B cell (primary cell): Measurements from ENCODE around the gene SSTR4. TPM values are rescaled to one million over a fixed set of nuclear protein-coding genes. Genes with fewer than 3 reads are reported as not detected.
"Not testable (repeated sequence)": the region's sequence is repeated elsewhere in the genome, so short reads cannot be mapped to it uniquely, and the experiment has no call there.

Experiments used
- ATAC-seq: fragments of 200-7000 bp; cut with Tn5 transposase; one replicate; pipeline ENCODE4 v1.10.0; 2021; ENCODE audit warnings: low read depth, mild to moderate bottlenecking, moderate number of reproducible peaks, moderate library complexity
- CTCF ChIA-PET: fragments of 350-600 bp; sonication (Branson Sonifier 250); formaldehyde crosslinking; loops from one replicate; lab custom pipeline; 2021; ENCODE audit warnings: antibody characterized with exemption, inconsistent platforms; lab: Charles Lee
- POLR2A ChIA-PET: fragments of 350-600 bp; sonication (Branson Sonifier 250); formaldehyde crosslinking; loops from one replicate; lab custom pipeline; 2021; ENCODE audit warnings: antibody characterized with exemption; lab: Charles Lee
- DNase-seq: peaks from one replicate; pipeline ENCODE4 v3.0.0; 2013
- H2AFZ ChIP-seq: 2 replicates; pipeline ENCODE4 v1.6.1; 2012; ENCODE audit warnings: mild to moderate bottlenecking, low read depth, low read length; ENCODE audit not compliant: insufficient read depth, poor library complexity, severe bottlenecking
- H3K27ac ChIP-seq, 2 donors: 1 replicate in 1 of 2; 2 replicates in 1 of 2; pipeline ENCODE4 v1.5.1; 2012 to 2013; ENCODE audit warnings: low read length in 2 of 2, mild to moderate bottlenecking in 2 of 2, moderate library complexity in 1 of 2
- H3K27me3 ChIP-seq, 4 experiments: fragments of 200-600 bp in 1 of 4; sonication (generic) in 1 of 4; replicated peaks in 1 of 4; 1 replicate in 2 of 4; 2 replicates in 2 of 4; pipeline versions ENCODE4 v1.6.1 to v1.7.0; 2013 to 2016; ENCODE audit warnings: low read length in 3 of 4, mild to moderate bottlenecking in 2 of 4, mixed read lengths in 1 of 4, moderate library complexity in 1 of 4; ENCODE audit not compliant: insufficient read depth in 4 of 4, control insufficient read depth in 3 of 4; ENCODE audit errors: control extremely low read depth in 1 of 4
- H3K36me3 ChIP-seq, 2 experiments: replicated peaks in 1 of 2; 1 replicate in 1 of 2; 2 replicates in 1 of 2; pipeline versions ENCODE4 v1.6.1 to v1.7.1; 2013; ENCODE audit warnings: low read length in 1 of 2; ENCODE audit not compliant: insufficient read depth in 2 of 2, control insufficient read depth in 1 of 2; ENCODE audit errors: control extremely low read depth in 1 of 2, extremely low read depth in 1 of 2
- H3K4me1 ChIP-seq, 2 donors: fragments of 200-600 bp in 1 of 2; sonication (generic) in 1 of 2; 1 replicate in 1 of 2; 2 replicates in 1 of 2; pipeline versions ENCODE4 v1.5.1 to v1.6.1; 2013 to 2017; ENCODE audit warnings: low read length in 2 of 2; ENCODE audit not compliant: control insufficient read depth in 2 of 2, insufficient read depth in 2 of 2
- H3K4me2 ChIP-seq: replicated peaks from 2 replicates; pipeline ENCODE3; 2012; ENCODE audit warnings: mild to moderate bottlenecking, low read depth, low read length; ENCODE audit not compliant: poor library complexity, severe bottlenecking
- H3K4me3 ChIP-seq, 5 experiments: fragments of 200-600 bp in 1 of 5; sonication (generic) in 1 of 5; 1 replicate in 3 of 5; 2 replicates in 2 of 5; pipeline versions ENCODE4 v1.5.1 to v1.7.0; 2011 to 2016; ENCODE audit warnings: low read length in 4 of 5, mild to moderate bottlenecking in 4 of 5, low read depth in 2 of 5, control low read depth in 1 of 5, moderate library complexity in 1 of 5; ENCODE audit not compliant: insufficient read depth in 1 of 5; ENCODE audit errors: control extremely low read depth in 1 of 5, extremely low read depth in 1 of 5
- H3K79me2 ChIP-seq: fragments of 200-600 bp; sonication (generic); one replicate; pipeline ENCODE4 v1.6.0; 2016; ENCODE audit warnings: low read length; ENCODE audit not compliant: control insufficient read depth, insufficient read depth
- H3K9ac ChIP-seq: fragments of 200-600 bp; sonication (generic); 2 replicates; pipeline ENCODE4 v1.6.1; 2017; ENCODE audit warnings: mild to moderate bottlenecking, low read length, moderate library complexity
- H3K9me3 ChIP-seq, 3 donors: one replicate each; pipeline versions ENCODE4 v1.6.1 to v1.7.1; 2013; ENCODE audit warnings: low read length in 2 of 3; ENCODE audit not compliant: control insufficient read depth in 2 of 3, insufficient read depth in 1 of 3; ENCODE audit errors: control extremely low read depth in 1 of 3
- H4K20me1 ChIP-seq: 2 replicates; pipeline ENCODE4 v1.6.0; 2012; ENCODE audit warnings: mild to moderate bottlenecking, low read length; ENCODE audit not compliant: insufficient read depth, control insufficient read depth, poor library complexity, severe bottlenecking
- H3K27ac Mint-ChIP-seq: one replicate; pipeline ENCODE4 v1.8.0; 2021; ENCODE audit warnings: mixed read lengths
- H3K27me3 Mint-ChIP-seq: one replicate; pipeline ENCODE4 v1.8.0; 2021; ENCODE audit warnings: mixed read lengths
- H3K4me1 Mint-ChIP-seq: one replicate; pipeline ENCODE4 v1.8.0; 2021; ENCODE audit warnings: mixed read lengths
- H3K4me3 Mint-ChIP-seq: one replicate; pipeline ENCODE4 v1.8.0; 2021; ENCODE audit warnings: mixed read lengths
- H3K9me3 Mint-ChIP-seq: one replicate; pipeline ENCODE4 v1.8.0; 2022; ENCODE audit warnings: mixed read lengths; ENCODE audit not compliant: insufficient read depth
- EZH2 ChIP-seq: IDR thresholded peaks from 2 replicates; pipeline ENCODE4 v1.6.1; 2012; ENCODE audit warnings: borderline replicate concordance, low read depth, mild to moderate bottlenecking, moderate library complexity, low read length; ENCODE audit not compliant: insufficient read depth, poor library complexity, severe bottlenecking
- WGBS: methylation state at CpG from one replicate; pipeline ENCODE4 v1.1.5; 2013; ENCODE audit warnings: missing lambda C conversion rate; ENCODE audit not compliant: insufficient coverage; 5-methylcytosine and 5-hydroxymethylcytosine counted together
- intact Hi-C: fragments of 100-400 bp; cut with micrococcal nuclease; formaldehyde crosslinking; loops from one replicate; pipeline ENCODE4 v1.10.0; 2022
- polyA plus RNA-seq: library from polyadenylated mRNA; depleted of rRNA; stranded (reverse); fragments of >200 nt; gene quantifications from 2 replicates; pipeline ENCODE4 v1.2.3, GENCODE V29; 2012
- total RNA-seq, 2 donors: library from RNA; stranded (reverse); fragments of 120-200 nt in 1 of 2; gene quantifications; 1 replicate in 1 of 2; 2 replicates in 1 of 2; pipeline versions ENCODE4 v1.2.3 to v1.2.4, GENCODE V29; 2013 to 2022
- TF ChIP-seq, protein P1 (sequence below): fragments of 200-600 bp; IDR thresholded peaks from one replicate; pipeline ENCODE4 v1.8.0; 2022; ENCODE audit warnings: antibody characterized with exemption, mild to moderate bottlenecking

Gene SSTR4
- total and polyA plus RNA-seq, 2 donors (not counting 1 experiment from before 2014, with no cell fraction given), result not detected

GRCh38 chr20:22986601-22987000 lies 48.5 kb upstream of the SSTR4 start:
- Mint-ChIP-seq H3K27me3 (no peaks in the 10 kb centered on the region), H3K4me1 (no peaks in the 10 kb centered on the region), H3K27ac (no peak overlapping the region), H3K4me3 (no peak overlapping the region), H3K9me3 (peaks cover 2% of the 10 kb centered on the region)
- Histone ChIP-seq H3K9me3 (no peaks in the 10 kb centered on the region), H3K27ac (no peak overlapping the region), H3K9ac (no peak overlapping the region), H3K79me2 (no peaks in the 10 kb centered on the region), H3K4me1 (no peaks in the 10 kb centered on the region), H3K27me3 (peaks cover 0 to 4% (median 0%) of the 10 kb centered on the region in 4 experiments), H3K36me3 (no peaks in the 10 kb centered on the region), H3K4me3 (no peak overlapping the region), H2AFZ (no peak overlapping the region), H3K4me2 (no peak overlapping the region), H4K20me1 (no peaks in the 10 kb centered on the region)
- ATAC-seq (no peak), DNase-seq (no peak)
- no peak for TF ChIP-seq EZH2
- TF ChIP-seq, protein P1, sequence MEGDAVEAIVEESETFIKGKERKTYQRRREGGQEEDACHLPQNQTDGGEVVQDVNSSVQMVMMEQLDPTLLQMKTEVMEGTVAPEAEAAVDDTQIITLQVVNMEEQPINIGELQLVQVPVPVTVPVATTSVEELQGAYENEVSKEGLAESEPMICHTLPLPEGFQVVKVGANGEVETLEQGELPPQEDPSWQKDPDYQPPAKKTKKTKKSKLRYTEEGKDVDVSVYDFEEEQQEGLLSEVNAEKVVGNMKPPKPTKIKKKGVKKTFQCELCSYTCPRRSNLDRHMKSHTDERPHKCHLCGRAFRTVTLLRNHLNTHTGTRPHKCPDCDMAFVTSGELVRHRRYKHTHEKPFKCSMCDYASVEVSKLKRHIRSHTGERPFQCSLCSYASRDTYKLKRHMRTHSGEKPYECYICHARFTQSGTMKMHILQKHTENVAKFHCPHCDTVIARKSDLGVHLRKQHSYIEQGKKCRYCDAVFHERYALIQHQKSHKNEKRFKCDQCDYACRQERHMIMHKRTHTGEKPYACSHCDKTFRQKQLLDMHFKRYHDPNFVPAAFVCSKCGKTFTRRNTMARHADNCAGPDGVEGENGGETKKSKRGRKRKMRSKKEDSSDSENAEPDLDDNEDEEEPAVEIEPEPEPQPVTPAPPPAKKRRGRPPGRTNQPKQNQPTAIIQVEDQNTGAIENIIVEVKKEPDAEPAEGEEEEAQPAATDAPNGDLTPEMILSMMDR, result no peak
- intact Hi-C loops, result no loop called here
- no CpG with 5 or more reads among the region's 1 CpG for WGBS
- CTCF ChIA-PET, result no interaction called here
- POLR2A ChIA-PET, result no interaction called here

GRCh38 chr20:22991424-22991823 lies 43.7 kb upstream of the SSTR4 start:
- H3K4me1 ChIP-seq, H3K9me3 ChIP-seq, H3K27ac Mint-ChIP-seq, intact Hi-C loops, H3K9me3 Mint-ChIP-seq, H3K4me1 Mint-ChIP-seq, H3K79me2 ChIP-seq, POLR2A ChIA-PET, H3K27me3 Mint-ChIP-seq, H3K4me3 Mint-ChIP-seq, ATAC-seq, H4K20me1 ChIP-seq, H3K27ac ChIP-seq, DNase-seq, CTCF ChIA-PET, H3K27me3 ChIP-seq, H2AFZ ChIP-seq, H3K4me2 ChIP-seq, H3K9ac ChIP-seq, H3K4me3 ChIP-seq, H3K36me3 ChIP-seq: not testable (repeated sequence)
- WGBS, result 100% methylated on average over 1 of the region's 3 CpGs
